Nephron (organoid): ENCODE results near the gene NACC2.

Source experiments
- H3K27ac Mint-ChIP-seq, 3 experiments: 2 replicates each; pipeline ENCODE4 v1.8.0; 2020; ENCODE audit warnings: mixed read lengths in 3 of 3, mild to moderate bottlenecking in 2 of 3, moderate library complexity in 1 of 3
- H3K27me3 Mint-ChIP-seq: 2 replicates; pipeline ENCODE4 v1.8.0; 2021; ENCODE audit warnings: low read depth, mild to moderate bottlenecking, moderate library complexity, mixed read lengths
- H3K36me3 Mint-ChIP-seq: 2 replicates; pipeline ENCODE4 v1.8.0; 2020; ENCODE audit warnings: low read depth, mixed read lengths
- H3K4me1 Mint-ChIP-seq: 2 replicates; pipeline ENCODE4 v1.8.0; 2020; ENCODE audit warnings: mixed read lengths
- H3K4me3 Mint-ChIP-seq, 3 experiments: 2 replicates each; pipeline ENCODE4 v1.8.0; 2020; ENCODE audit warnings: mild to moderate bottlenecking in 3 of 3, mixed read lengths in 3 of 3, moderate library complexity in 2 of 3
- H3K9me3 Mint-ChIP-seq: 2 replicates; pipeline ENCODE4 v1.8.0; 2020; ENCODE audit warnings: mixed read lengths
- TF ChIP-seq, protein P1 (sequence below), 3 experiments: fragments of 200-600 bp; sonication (generic); IDR thresholded peaks; one replicate each; pipeline ENCODE4 v1.5.0; 2021; ENCODE audit warnings: antibody characterized with exemption in 3 of 3; ENCODE audit not compliant: unreplicated experiment in 3 of 3

Gene NACC2

DNA sequence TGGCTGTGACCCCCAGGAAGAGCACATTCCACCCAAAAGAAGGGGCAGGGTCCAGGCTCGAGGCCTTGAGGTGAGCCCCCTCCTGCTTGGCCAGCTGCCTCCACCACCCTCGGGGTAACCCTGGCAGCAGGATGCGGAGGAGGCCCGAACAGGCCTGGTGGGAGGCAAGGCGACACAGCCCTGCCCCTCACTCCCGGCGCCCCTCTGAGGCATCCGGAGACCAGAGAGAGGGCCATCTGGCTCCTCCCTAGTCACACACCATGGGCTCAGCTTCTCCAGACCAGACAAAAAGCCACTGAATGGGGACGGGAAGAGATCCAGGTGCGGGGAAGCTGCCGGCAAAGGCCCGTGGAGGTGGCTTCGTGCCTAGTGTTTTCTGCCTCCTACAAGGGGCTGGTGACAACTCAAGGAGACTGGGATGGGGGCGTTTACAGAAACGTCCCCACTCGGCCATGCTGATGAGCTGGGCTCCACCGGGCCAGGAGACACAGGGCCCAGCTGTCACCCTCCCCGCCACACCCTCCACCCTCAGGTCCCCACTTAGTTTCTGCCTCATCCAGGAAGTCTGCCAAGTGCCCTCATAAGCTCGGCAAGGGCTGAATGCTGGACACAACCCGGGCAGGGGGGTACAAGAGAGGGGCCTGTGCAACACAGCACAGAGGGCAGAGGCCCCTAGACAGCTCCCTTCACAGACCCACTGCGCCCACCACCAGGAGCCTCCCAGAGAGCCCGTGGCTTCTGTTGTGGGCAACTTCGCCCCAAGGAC lies 41.9 kb downstream of the NACC2 start:
- Mint-ChIP-seq H3K9me3 (no peaks in the 10 kb centered on the region), H3K27ac (peak overlapping the region; percentile 59 to 93 (median 69))
- TF ChIP-seq, protein P1, sequence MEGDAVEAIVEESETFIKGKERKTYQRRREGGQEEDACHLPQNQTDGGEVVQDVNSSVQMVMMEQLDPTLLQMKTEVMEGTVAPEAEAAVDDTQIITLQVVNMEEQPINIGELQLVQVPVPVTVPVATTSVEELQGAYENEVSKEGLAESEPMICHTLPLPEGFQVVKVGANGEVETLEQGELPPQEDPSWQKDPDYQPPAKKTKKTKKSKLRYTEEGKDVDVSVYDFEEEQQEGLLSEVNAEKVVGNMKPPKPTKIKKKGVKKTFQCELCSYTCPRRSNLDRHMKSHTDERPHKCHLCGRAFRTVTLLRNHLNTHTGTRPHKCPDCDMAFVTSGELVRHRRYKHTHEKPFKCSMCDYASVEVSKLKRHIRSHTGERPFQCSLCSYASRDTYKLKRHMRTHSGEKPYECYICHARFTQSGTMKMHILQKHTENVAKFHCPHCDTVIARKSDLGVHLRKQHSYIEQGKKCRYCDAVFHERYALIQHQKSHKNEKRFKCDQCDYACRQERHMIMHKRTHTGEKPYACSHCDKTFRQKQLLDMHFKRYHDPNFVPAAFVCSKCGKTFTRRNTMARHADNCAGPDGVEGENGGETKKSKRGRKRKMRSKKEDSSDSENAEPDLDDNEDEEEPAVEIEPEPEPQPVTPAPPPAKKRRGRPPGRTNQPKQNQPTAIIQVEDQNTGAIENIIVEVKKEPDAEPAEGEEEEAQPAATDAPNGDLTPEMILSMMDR (IDR thresholded peaks at IDR 0.05; ENCODE audit: unreplicated experiment in 3 of 3) = no peak

DNA sequence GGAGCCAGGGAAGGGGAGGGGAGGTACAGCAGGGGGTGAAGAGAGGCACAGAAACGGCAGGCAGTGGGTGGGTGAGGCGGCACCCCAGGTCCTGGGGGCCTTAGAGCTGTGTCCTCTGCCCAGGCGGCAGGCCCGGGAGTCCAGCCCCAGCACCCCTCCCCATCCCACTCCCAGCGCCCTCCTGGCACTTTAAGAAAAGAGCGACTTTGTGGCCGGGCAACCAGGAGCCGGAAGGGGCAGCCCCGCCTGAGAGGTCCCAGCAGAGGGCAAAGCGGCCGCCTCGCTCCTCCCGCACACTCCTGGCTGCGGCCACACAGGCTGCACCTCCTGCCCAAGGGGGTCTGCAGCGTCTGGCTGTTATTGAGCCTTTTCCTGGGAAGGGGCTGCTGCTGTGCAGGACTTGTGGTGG lies 42.6 kb downstream of the NACC2 start:
- H3K4me1 Mint-ChIP-seq = peaks cover 22% of the 10 kb centered on the region
- TF ChIP-seq, protein P1 (IDR thresholded peaks at IDR 0.05; ENCODE audit: unreplicated experiment in 3 of 3) = no peak
- peaks cover 6% of the 10 kb centered on the region for H3K27me3 Mint-ChIP-seq
- H3K4me3 Mint-ChIP-seq = peak overlapping the region; percentile 79 to 86 (median 84)
- H3K36me3 Mint-ChIP-seq = no peaks in the 10 kb centered on the region
- no peaks in the 10 kb centered on the region for H3K9me3 Mint-ChIP-seq
- peak overlapping the region; percentile 82 to 93 (median 91) for H3K27ac Mint-ChIP-seq

More for the DNA sequence above, 41.9 kb downstream of the NACC2 start:
- H3K27me3 Mint-ChIP-seq = peaks cover 6% of the 10 kb centered on the region
- peaks cover 28% of the 10 kb centered on the region for H3K4me1 Mint-ChIP-seq
- peak overlapping the region in 2 of 3 experiments; percentile 25 to 79 for H3K4me3 Mint-ChIP-seq
- H3K36me3 Mint-ChIP-seq = no peaks in the 10 kb centered on the region

GRCh38 chr9:136051837-136052471 lies 43.1 kb downstream of the NACC2 start:
- H3K4me3 Mint-ChIP-seq = peak overlapping the region; percentile 79 to 86 (median 84)
- H3K27me3 Mint-ChIP-seq = peaks cover 6% of the 10 kb centered on the region

GRCh38 chr9:136051453-136051836 lies 43.6 kb downstream of the NACC2 start:
- Mint-ChIP-seq H3K4me1 (peaks cover 17% of the 10 kb centered on the region), H3K27me3 (peaks cover 6% of the 10 kb centered on the region), H3K4me3 (no peak overlapping the region), H3K27ac (no peak overlapping the region), H3K36me3 (no peaks in the 10 kb centered on the region), H3K9me3 (no peaks in the 10 kb centered on the region)
- TF ChIP-seq, protein P1 (IDR thresholded peaks at IDR 0.05; ENCODE audit: unreplicated experiment in 3 of 3) = no peak

More at GRCh38 chr9:136051837-136052471, 43.1 kb downstream of the NACC2 start:
- peak overlapping the region; percentile 82 to 93 (median 91) for H3K27ac Mint-ChIP-seq
- H3K9me3 Mint-ChIP-seq = no peaks in the 10 kb centered on the region
- TF ChIP-seq, protein P1 (IDR thresholded peaks at IDR 0.05; ENCODE audit: unreplicated experiment in 3 of 3) = no peak
- H3K36me3 Mint-ChIP-seq = no peaks in the 10 kb centered on the region
- peaks cover 17% of the 10 kb centered on the region for H3K4me1 Mint-ChIP-seq

DNA sequence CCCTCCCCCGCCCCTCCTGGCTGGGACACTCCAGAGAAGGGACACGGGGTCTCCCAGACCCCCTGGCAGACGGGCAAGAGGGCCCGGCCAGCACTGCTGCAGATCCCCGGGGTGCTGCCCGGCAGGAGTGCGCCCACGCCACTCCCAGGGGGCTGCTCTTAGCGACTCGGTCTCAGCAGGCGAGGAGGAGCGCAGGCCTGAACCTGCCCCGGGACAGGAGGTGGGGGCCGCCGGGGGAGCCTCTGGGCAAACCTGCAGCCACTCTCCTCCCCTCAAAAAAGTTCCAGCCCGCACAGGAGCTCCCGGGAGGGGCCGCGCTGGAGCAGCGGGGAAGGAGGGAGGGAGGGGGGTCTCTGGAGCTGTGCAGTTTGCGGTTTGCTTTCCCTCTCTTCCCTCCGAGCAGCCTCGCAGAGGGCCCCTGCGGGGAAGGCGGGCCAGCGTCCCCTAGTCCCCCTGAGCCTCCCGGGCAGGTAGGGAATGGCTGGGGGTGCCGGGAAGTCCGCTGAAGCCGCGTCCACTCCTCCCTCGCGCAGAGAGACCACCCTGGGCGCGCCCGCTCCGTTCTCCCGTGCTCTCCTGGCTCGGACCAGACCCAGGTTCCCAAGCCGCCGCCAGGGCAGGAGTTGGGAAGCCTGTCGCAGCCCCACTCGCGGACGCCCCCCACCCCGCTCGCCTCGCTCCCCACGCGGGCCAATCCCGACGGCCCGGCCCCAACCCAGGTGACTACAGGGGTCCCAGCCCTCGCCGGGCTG lies 44.2 kb downstream of the NACC2 start:
- H3K4me3 Mint-ChIP-seq = peak overlapping the region; percentile 54 to 67 (median 57)
- no peak overlapping the region for H3K27ac Mint-ChIP-seq
- TF ChIP-seq, protein P1 (IDR thresholded peaks at IDR 0.05; ENCODE audit: unreplicated experiment in 3 of 3) = no peak
- no peaks in the 10 kb centered on the region for H3K36me3 Mint-ChIP-seq
- H3K4me1 Mint-ChIP-seq = peaks cover 17% of the 10 kb centered on the region
- H3K9me3 Mint-ChIP-seq = no peaks in the 10 kb centered on the region
- peaks cover 6% of the 10 kb centered on the region for H3K27me3 Mint-ChIP-seq
